OCI-LY7 (cell line): ENCODE results near the gene PCDHGA1. TPM values are rescaled to one million over a fixed set of nuclear protein-coding genes. Genes with fewer than 3 reads are reported as not detected.

Experiments
- BruUV-seq: library from RNA; stranded (reverse); fragments of 400-500 nt; replicated peaks from 2 replicates; lab custom pipeline; 2021; lab: Mats Ljungman, UMichigan
- CTCF ChIA-PET: fragments of 300-600 bp; sonication (Branson Sonifier 250); formaldehyde crosslinking; loops from one replicate; lab custom pipeline; 2022; ENCODE audit warnings: antibody characterized with exemption; ENCODE audit not compliant: unreplicated experiment; lab: Charles Lee
- POLR2A ChIA-PET: fragments of 300-600 bp; sonication (Branson Sonifier 250); formaldehyde crosslinking; loops from one replicate; lab custom pipeline; 2022; ENCODE audit warnings: antibody characterized with exemption; lab: Charles Lee
- DNase-seq: peaks from one replicate; pipeline ENCODE4 v3.0.0-alpha.2; 2015; ENCODE audit warnings: low spot score
- H2AFZ ChIP-seq: fragments of 200-600 bp; sonication (generic), shearing (Covaris generic); 2 replicates; pipeline ENCODE4 v1.6.1; 2014; ENCODE audit warnings: mild to moderate bottlenecking, antibody characterized with exemption, low read length, moderate library complexity
- H3K27ac ChIP-seq: fragments of 200-600 bp; sonication (generic); 2 replicates; pipeline ENCODE4 v1.5.1; 2014; ENCODE audit warnings: mixed run types, low read depth, mild to moderate bottlenecking, moderate library complexity, low read length, inconsistent platforms; ENCODE audit not compliant: poor library complexity, severe bottlenecking
- H3K36me3 ChIP-seq: fragments of 200-600 bp; sonication (generic); 2 replicates; pipeline ENCODE4 v1.6.1; 2014; ENCODE audit warnings: mild to moderate bottlenecking, antibody characterized with exemption, low read length, moderate library complexity, mixed read lengths; ENCODE audit not compliant: insufficient read depth
- H3K4me1 ChIP-seq: fragments of 200-600 bp; sonication (generic); 2 replicates; pipeline ENCODE4 v1.5.1; 2014; ENCODE audit warnings: mild to moderate bottlenecking, low read length; ENCODE audit not compliant: insufficient read depth, poor library complexity, severe bottlenecking
- H3K4me2 ChIP-seq: fragments of 200-600 bp; sonication (generic); 2 replicates; pipeline ENCODE4 v1.6.1; 2014; ENCODE audit warnings: mild to moderate bottlenecking, low read length
- H3K4me3 ChIP-seq: fragments of 200-600 bp; sonication (generic); 2 replicates; pipeline ENCODE4 v1.5.1; 2014; ENCODE audit warnings: mild to moderate bottlenecking, low read depth, low read length; ENCODE audit not compliant: poor library complexity, severe bottlenecking
- H3K79me2 ChIP-seq: fragments of 200-600 bp; sonication (generic); 2 replicates; pipeline ENCODE4 v1.6.1; 2016; ENCODE audit warnings: low read depth, mild to moderate bottlenecking, low read length, moderate library complexity, mixed read lengths; ENCODE audit not compliant: insufficient read depth
- H3K9me2 ChIP-seq: fragments of 200-600 bp; sonication (generic); 2 replicates; pipeline ENCODE4 v1.6.1; 2016; ENCODE audit warnings: mild to moderate bottlenecking, low read length, mixed read lengths; ENCODE audit not compliant: insufficient read depth
- H3K9me3 ChIP-seq: fragments of 200-600 bp; sonication (generic); 2 replicates; pipeline ENCODE4 v1.6.1; 2014; ENCODE audit warnings: mild to moderate bottlenecking, mixed run types, low read length, mixed read lengths
- H4K20me1 ChIP-seq: fragments of 200-600 bp; sonication (generic); 2 replicates; pipeline ENCODE4 v1.6.1; 2014; ENCODE audit warnings: mild to moderate bottlenecking, antibody characterized with exemption, low read length, moderate library complexity, mixed read lengths; ENCODE audit not compliant: insufficient read depth
- EZH2phosphoT487 ChIP-seq: fragments of 200-600 bp; sonication (generic); IDR thresholded peaks from 2 replicates; pipeline ENCODE4 v1.6.1; 2018; ENCODE audit warnings: low read depth, borderline replicate concordance, mild to moderate bottlenecking, mixed run types, antibody characterized with exemption, low read length, moderate library complexity, mixed read lengths
- intact Hi-C: fragments of 100-400 bp; cut with micrococcal nuclease; formaldehyde crosslinking; loops from one replicate; pipeline ENCODE4 v1.10.0; 2022; ENCODE audit not compliant: unreplicated experiment
- total RNA-seq, 2 experiments: library from RNA; depleted of rRNA in 1 of 2; stranded (reverse); fragments of >200 nt in 1 of 2; shearing (Covaris generic) in 1 of 2; gene quantifications; 2 replicates each; pipeline ENCODE4 v1.2.3, GENCODE V29; 2014 to 2022
- TF ChIP-seq, protein P1 (sequence below): fragments of 200-600 bp; sonication (generic); conservative IDR thresholded peaks from 2 replicates; pipeline ENCODE4 v1.5.1; 2014; ENCODE audit warnings: mild to moderate bottlenecking, antibody characterized with exemption, low read length, moderate library complexity, mixed read lengths

The PCDHGA1 gene
- total RNA-seq, 2 experiments from 2014 or later: 1.3 to 1.9 TPM

DNA sequence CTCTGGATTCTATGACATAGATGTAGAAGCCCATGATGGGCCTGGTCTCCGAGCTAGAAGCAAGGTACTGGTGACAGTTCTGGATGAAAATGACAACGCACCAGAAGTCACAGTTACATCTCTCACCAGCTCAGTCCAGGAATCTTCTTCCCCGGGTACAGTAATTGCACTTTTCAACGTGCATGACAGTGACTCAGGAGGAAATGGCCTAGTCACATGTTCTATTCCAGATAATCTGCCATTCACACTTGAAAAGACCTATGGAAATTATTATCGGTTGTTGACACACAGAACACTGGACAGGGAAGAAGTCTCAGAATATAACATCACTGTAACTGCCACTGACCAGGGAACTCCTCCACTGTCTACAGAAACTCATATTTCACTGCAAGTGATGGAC is 25.8 kb downstream of the PCDHGA1 start:
- Histone ChIP-seq H2AFZ (no peak overlapping the region), H3K4me1 (peaks cover 19% of the 10 kb centered on the region), H3K9me3 (no peaks in the 10 kb centered on the region; the same call in 1 of the 2 replicates), H3K36me3 (no peaks in the 10 kb centered on the region; the same call in 1 of the 2 replicates), H3K79me2 (peaks cover 7% of the 10 kb centered on the region; the same call in 1 of the 2 replicates), H3K4me3 (no peak overlapping the region), H4K20me1 (no peaks in the 10 kb centered on the region), H3K4me2 (no peak overlapping the region), H3K9me2 (no peaks in the 10 kb centered on the region), H3K27ac (no peak overlapping the region)
- no TSS peak for BruUV-seq
- POLR2A ChIA-PET: interaction anchor here (0.5 kb wide), 1 partner anchor 185 kb away, joined by 3 read pairs; no protein-coding TSS in a partner anchor
- CTCF ChIA-PET: interaction anchor here (1.1 to 1.4 kb wide), 2 partner anchors 37 to 208 kb away, joined by 3 read pairs; no protein-coding TSS in a partner anchor
- DNase-seq: no peak
- intact Hi-C loops: loop anchor here (5.0 to 10.0 kb wide), 2 partner anchors 56 to 161 kb away; partner anchors contain the start of genes PCDHB10, PCDHB11 and PCDHGA10
- TF ChIP-seq EZH2phosphoT487: no peak
- TF ChIP-seq, protein P1, sequence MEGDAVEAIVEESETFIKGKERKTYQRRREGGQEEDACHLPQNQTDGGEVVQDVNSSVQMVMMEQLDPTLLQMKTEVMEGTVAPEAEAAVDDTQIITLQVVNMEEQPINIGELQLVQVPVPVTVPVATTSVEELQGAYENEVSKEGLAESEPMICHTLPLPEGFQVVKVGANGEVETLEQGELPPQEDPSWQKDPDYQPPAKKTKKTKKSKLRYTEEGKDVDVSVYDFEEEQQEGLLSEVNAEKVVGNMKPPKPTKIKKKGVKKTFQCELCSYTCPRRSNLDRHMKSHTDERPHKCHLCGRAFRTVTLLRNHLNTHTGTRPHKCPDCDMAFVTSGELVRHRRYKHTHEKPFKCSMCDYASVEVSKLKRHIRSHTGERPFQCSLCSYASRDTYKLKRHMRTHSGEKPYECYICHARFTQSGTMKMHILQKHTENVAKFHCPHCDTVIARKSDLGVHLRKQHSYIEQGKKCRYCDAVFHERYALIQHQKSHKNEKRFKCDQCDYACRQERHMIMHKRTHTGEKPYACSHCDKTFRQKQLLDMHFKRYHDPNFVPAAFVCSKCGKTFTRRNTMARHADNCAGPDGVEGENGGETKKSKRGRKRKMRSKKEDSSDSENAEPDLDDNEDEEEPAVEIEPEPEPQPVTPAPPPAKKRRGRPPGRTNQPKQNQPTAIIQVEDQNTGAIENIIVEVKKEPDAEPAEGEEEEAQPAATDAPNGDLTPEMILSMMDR: no peak

DNA sequence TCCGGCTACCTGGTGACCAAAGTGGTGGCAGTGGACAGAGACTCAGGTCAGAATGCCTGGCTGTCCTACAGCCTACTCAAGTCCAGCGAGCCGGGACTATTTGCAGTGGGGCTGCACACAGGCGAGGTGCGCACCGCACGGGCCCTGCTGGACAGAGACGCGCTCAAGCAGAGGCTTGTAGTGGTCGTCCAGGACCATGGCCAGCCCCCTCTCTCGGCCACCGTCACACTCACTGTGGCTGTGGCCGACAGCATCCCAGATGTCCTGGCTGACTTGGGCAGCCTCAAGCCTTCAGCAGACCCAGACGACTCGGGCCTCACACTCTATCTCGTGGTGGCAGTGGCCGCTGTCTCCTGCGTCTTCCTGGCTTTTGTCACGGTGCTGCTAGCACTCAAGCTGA is 26.6 kb downstream of the PCDHGA1 start:
- Histone ChIP-seq H4K20me1 (no peaks in the 10 kb centered on the region), H3K4me3 (no peak overlapping the region), H3K27ac (no peak overlapping the region), H3K79me2 (peaks cover 7% of the 10 kb centered on the region; the same call in 1 of the 2 replicates), H3K9me3 (no peaks in the 10 kb centered on the region; the same call in 1 of the 2 replicates), H3K9me2 (no peaks in the 10 kb centered on the region), H2AFZ (no peak overlapping the region), H3K4me2 (no peak overlapping the region), H3K36me3 (no peaks in the 10 kb centered on the region; the same call in 1 of the 2 replicates), H3K4me1 (peaks cover 25% of the 10 kb centered on the region)
- no peak for TF ChIP-seq EZH2phosphoT487
- TF ChIP-seq, protein P1: no peak
- ChIA-PET POLR2A (no interaction called here), CTCF (no interaction called here)
- intact Hi-C loops: loop anchor here (5.0 to 10.0 kb wide), 2 partner anchors 55 to 162 kb away; partner anchors contain the start of genes PCDHB10, PCDHB11 and PCDHGA10
- DNase-seq: no peak
- no TSS peak for BruUV-seq
